Panc1 (cell line): ENCODE data around the gene STX7.

Experiments used
- POLR2AphosphoS5 ChIP-seq: IDR thresholded peaks from 2 replicates; pipeline ENCODE4 v1.6.1; 2012; ENCODE audit warnings: mild to moderate bottlenecking, low read depth, low read length, moderate library complexity
- TF ChIP-seq, protein P1 (sequence below): fragments of 450-650 bp; IDR thresholded peaks from 2 replicates; pipeline ENCODE4 v1.5.1; 2017; ENCODE audit warnings: mild to moderate bottlenecking

DNA sequence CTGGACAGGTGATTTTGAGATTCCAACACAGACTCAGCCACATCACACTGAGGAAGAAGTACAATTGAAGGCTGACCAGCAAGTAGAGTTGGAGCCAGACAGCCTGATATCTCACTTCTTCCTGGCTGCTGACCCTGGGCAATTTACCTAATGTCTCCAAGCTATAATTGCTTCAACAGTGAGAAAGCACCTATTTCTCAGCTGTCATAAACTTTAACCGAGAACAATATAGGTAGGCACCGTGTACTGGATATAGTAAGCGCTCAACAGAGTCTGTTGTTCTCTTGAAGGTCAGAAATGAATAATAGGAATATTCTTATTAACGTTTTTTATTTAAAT lies 28.3 kb downstream of the STX7 start:
- TF ChIP-seq, protein P1, sequence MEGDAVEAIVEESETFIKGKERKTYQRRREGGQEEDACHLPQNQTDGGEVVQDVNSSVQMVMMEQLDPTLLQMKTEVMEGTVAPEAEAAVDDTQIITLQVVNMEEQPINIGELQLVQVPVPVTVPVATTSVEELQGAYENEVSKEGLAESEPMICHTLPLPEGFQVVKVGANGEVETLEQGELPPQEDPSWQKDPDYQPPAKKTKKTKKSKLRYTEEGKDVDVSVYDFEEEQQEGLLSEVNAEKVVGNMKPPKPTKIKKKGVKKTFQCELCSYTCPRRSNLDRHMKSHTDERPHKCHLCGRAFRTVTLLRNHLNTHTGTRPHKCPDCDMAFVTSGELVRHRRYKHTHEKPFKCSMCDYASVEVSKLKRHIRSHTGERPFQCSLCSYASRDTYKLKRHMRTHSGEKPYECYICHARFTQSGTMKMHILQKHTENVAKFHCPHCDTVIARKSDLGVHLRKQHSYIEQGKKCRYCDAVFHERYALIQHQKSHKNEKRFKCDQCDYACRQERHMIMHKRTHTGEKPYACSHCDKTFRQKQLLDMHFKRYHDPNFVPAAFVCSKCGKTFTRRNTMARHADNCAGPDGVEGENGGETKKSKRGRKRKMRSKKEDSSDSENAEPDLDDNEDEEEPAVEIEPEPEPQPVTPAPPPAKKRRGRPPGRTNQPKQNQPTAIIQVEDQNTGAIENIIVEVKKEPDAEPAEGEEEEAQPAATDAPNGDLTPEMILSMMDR = no peak; the same call in 1 of the 2 replicates
- no peak for TF ChIP-seq POLR2AphosphoS5
